22Rv1 (cell line): ENCODE measurements around the gene GDPD4.

Experiments used
- ZFX ChIP-seq: fragments of 450-650 bp; IDR thresholded peaks from 2 replicates; pipeline ENCODE4 v1.6.1; 2017; ENCODE audit warnings: antibody characterized with exemption, borderline replicate concordance
- TF ChIP-seq, protein P1 (sequence below): fragments of 450-650 bp; IDR thresholded peaks from 2 replicates; pipeline ENCODE4 v1.5.1; 2017; ENCODE audit warnings: mild to moderate bottlenecking

- TF ChIP-seq, protein P1, sequence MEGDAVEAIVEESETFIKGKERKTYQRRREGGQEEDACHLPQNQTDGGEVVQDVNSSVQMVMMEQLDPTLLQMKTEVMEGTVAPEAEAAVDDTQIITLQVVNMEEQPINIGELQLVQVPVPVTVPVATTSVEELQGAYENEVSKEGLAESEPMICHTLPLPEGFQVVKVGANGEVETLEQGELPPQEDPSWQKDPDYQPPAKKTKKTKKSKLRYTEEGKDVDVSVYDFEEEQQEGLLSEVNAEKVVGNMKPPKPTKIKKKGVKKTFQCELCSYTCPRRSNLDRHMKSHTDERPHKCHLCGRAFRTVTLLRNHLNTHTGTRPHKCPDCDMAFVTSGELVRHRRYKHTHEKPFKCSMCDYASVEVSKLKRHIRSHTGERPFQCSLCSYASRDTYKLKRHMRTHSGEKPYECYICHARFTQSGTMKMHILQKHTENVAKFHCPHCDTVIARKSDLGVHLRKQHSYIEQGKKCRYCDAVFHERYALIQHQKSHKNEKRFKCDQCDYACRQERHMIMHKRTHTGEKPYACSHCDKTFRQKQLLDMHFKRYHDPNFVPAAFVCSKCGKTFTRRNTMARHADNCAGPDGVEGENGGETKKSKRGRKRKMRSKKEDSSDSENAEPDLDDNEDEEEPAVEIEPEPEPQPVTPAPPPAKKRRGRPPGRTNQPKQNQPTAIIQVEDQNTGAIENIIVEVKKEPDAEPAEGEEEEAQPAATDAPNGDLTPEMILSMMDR = no peak
- TF ChIP-seq ZFX = no peak
These were observed 99.3 kb downstream of the GDPD4 start for GRCh38 chr11:77201991-77202841.
